HepG2 (cell line): ENCODE measurements around the gene NFATC2. TPM values are rescaled to one million over a fixed set of nuclear protein-coding genes. Genes with fewer than 3 reads are reported as not detected.

Experiments used
- ATAC-seq: fragments of 200-7000 bp; cut with Tn5 transposase; 3 replicates; pipeline ENCODE4 v1.9.1; 2020; ENCODE audit warnings: mild to moderate bottlenecking, moderate library complexity
- BruUV-seq: library from RNA; stranded (reverse); fragments of 400-500 nt; replicated peaks from 2 replicates; lab custom pipeline; 2021; lab: Mats Ljungman, UMichigan
- CTCF ChIA-PET: fragments of 300-600 bp; formaldehyde crosslinking; extraction: SDS; loops from one replicate; lab custom pipeline; 2021; ENCODE audit warnings: low total read pairs, inconsistent platforms, low intra/inter-chr PET ratio; lab: Yijun Ruan, JAX
- POLR2A ChIA-PET: fragments of 350-600 bp; sonication (Branson Sonifier 250); formaldehyde crosslinking; loops from one replicate; lab custom pipeline; 2020; ENCODE audit warnings: antibody characterized with exemption, inconsistent platforms; lab: Yijun Ruan, JAX
- DNase-seq: peaks from one replicate; pipeline ENCODE4 v3.0.0-alpha.2; 2015; ENCODE audit warnings: low spot score
- FAIRE-seq: peaks from 3 replicates; lab custom pipeline; 2011; peaks lifted over from hg19 to GRCh38; lab: Jason Lieb, UNC
- H2AFZ ChIP-seq: one replicate; pipeline ENCODE4 v1.6.1; 2011; ENCODE audit warnings: low read length, inconsistent platforms
- H3K27ac ChIP-seq: fragments of 300-600 bp; 3 replicates; pipeline ENCODE4 v1.8.0; 2011; ENCODE audit warnings: mixed run types, mild to moderate bottlenecking, mixed read lengths, low read length, inconsistent platforms; ENCODE audit not compliant: insufficient read depth; ENCODE audit errors: extremely low read length
- H3K27me3 ChIP-seq, 2 experiments: fragments of 200-600 bp in 1 of 2; 2 replicates in 1 of 2; 3 replicates in 1 of 2; pipeline versions ENCODE4 v1.6.0 to v1.8.0; 2011; ENCODE audit warnings: low read length in 2 of 2, mild to moderate bottlenecking in 2 of 2, moderate library complexity in 2 of 2, inconsistent platforms in 1 of 2; ENCODE audit not compliant: insufficient read depth in 2 of 2, control insufficient read depth in 1 of 2
- H3K36me3 ChIP-seq, 2 experiments: fragments of 200-600 bp in 1 of 2; replicated peaks in 1 of 2; 2 replicates in 1 of 2; 3 replicates in 1 of 2; pipeline versions ENCODE4 v1.5.1 to v1.8.0; 2011; ENCODE audit warnings: low read length in 2 of 2, inconsistent platforms in 1 of 2; ENCODE audit not compliant: insufficient read depth in 2 of 2, control insufficient read depth in 1 of 2
- H3K4me1 ChIP-seq: 2 replicates; pipeline ENCODE4 v1.5.1; 2012; ENCODE audit warnings: low read length, inconsistent platforms; ENCODE audit not compliant: insufficient read depth
- H3K4me2 ChIP-seq: 2 replicates; pipeline ENCODE4 v1.6.0; 2011; ENCODE audit warnings: low read depth, low read length, inconsistent platforms
- H3K4me3 ChIP-seq, 3 experiments: fragments of 200-600 bp in 1 of 3; sonication (generic), shearing (Covaris generic) in 1 of 3; replicated peaks in 1 of 3; 2 replicates each; pipeline ENCODE4 v1.5.1; 2011 to 2016; ENCODE audit warnings: low read length in 3 of 3, inconsistent platforms in 2 of 3, low read depth in 2 of 3, mild to moderate bottlenecking in 2 of 3, control low read depth in 1 of 3, mixed read lengths in 1 of 3; ENCODE audit not compliant: insufficient read depth in 1 of 3
- H3K79me2 ChIP-seq: one replicate; pipeline ENCODE4 v1.6.1; 2011; ENCODE audit warnings: low read length, inconsistent platforms; ENCODE audit not compliant: insufficient read depth
- H3K9ac ChIP-seq: 2 replicates; pipeline ENCODE4 v1.6.0; 2011; ENCODE audit warnings: mild to moderate bottlenecking, low read depth, low read length, inconsistent platforms; ENCODE audit not compliant: insufficient read depth
- H3K9me3 ChIP-seq: 2 replicates; pipeline ENCODE4 v1.5.1; 2012; ENCODE audit warnings: mild to moderate bottlenecking, low read length
- H4K20me1 ChIP-seq: 2 replicates; pipeline ENCODE4 v1.6.0; 2011; ENCODE audit warnings: inconsistent platforms, mild to moderate bottlenecking, low read length, moderate library complexity; ENCODE audit not compliant: insufficient read depth
- SMAD1 ChIP-seq: sonication (generic); formaldehyde crosslinking; IDR thresholded peaks from 2 replicates; pipeline ENCODE4 v1.4.0; 2020; ENCODE audit warnings: missing genetic modification reagents, low read depth, mild to moderate bottlenecking, borderline replicate concordance
- ZNF7 ChIP-seq: IDR thresholded peaks from 2 replicates; pipeline ENCODE4 v1.6.1; 2016; ENCODE audit warnings: missing biosample characterization, missing genetic modification reagents
- WGBS: methylation state at CpG from one replicate; pipeline ENCODE4 v1.1.6; 2017; ENCODE audit warnings: low lambda C conversion rate; 5-methylcytosine and 5-hydroxymethylcytosine counted together
- in situ Hi-C: cut with HindIII; loops from 2 replicates; pipeline ENCODE4 v1.10.0; 2017; ENCODE audit warnings: low pct_unique_long_range_greater_than_20kb; ENCODE audit not compliant: extremely low pct_ligation_motif_present
- intact Hi-C: fragments of 100-400 bp; cut with micrococcal nuclease; formaldehyde crosslinking; loops from one replicate; pipeline ENCODE4 v1.10.0; 2022; ENCODE audit not compliant: unreplicated experiment
- polyA plus RNA-seq, 8 experiments: library from polyadenylated mRNA; depleted of rRNA in 3 of 8; stranded (reverse) in 7 of 8; unstranded in 1 of 8; fragments of >200 nt; fragmentation: Illumina TruSeq in 4 of 8; extraction: Trizol in 4 of 8; gene quantifications; 2 replicates each; pipeline versions ENCODE4 v1.2.1 to v1.2.3, GENCODE V29; 2011 to 2016; ENCODE audit warnings: low read depth in 4 of 8, missing spikeins in 1 of 8, mixed read lengths in 1 of 8; ENCODE audit not compliant: insufficient read depth in 1 of 8
- total RNA-seq, 5 experiments: library from RNA; depleted of rRNA; stranded (reverse); fragments of >200 nt; fragmentation: Illumina TruSeq; extraction: Trizol; gene quantifications; 2 replicates each; pipeline ENCODE4 v1.2.3, GENCODE V29; 2016; ENCODE audit warnings: low read depth in 1 of 5
- TF ChIP-seq, protein P1 (sequence below): sonication (generic); formaldehyde crosslinking; IDR thresholded peaks from 2 replicates; pipeline ENCODE4 v1.4.0; 2020; ENCODE audit warnings: missing genetic modification reagents
- TF ChIP-seq, protein P2 (sequence below): IDR thresholded peaks from 2 replicates; pipeline ENCODE4 v1.6.1; 2016; ENCODE audit warnings: low read depth, missing genetic modification reagents, missing compliant biosample characterization
- TF ChIP-seq, protein P3 (sequence below): sonication (generic); formaldehyde crosslinking; IDR thresholded peaks from 2 replicates; pipeline ENCODE4 v1.8.0; 2022; ENCODE audit warnings: missing genetic modification reagents, mild to moderate bottlenecking, inconsistent platforms, borderline replicate concordance
- TF ChIP-seq, protein P4 (sequence below): sonication (generic); formaldehyde crosslinking; IDR thresholded peaks from 2 replicates; pipeline ENCODE4 v1.5.1; 2020; ENCODE audit warnings: mild to moderate bottlenecking, missing genetic modification reagents
- TF ChIP-seq, protein P5 (sequence below): sonication (generic); formaldehyde crosslinking; IDR thresholded peaks from 2 replicates; pipeline ENCODE4 v1.5.1; 2020; ENCODE audit warnings: missing genetic modification reagents, mild to moderate bottlenecking, borderline replicate concordance

NFATC2 gene
- total and polyA plus RNA-seq, 2 of the 13 experiments (the other 11 are each of a cell fraction or from before 2014, with no cell fraction given) = 1.9 to 3.3 TPM

DNA sequence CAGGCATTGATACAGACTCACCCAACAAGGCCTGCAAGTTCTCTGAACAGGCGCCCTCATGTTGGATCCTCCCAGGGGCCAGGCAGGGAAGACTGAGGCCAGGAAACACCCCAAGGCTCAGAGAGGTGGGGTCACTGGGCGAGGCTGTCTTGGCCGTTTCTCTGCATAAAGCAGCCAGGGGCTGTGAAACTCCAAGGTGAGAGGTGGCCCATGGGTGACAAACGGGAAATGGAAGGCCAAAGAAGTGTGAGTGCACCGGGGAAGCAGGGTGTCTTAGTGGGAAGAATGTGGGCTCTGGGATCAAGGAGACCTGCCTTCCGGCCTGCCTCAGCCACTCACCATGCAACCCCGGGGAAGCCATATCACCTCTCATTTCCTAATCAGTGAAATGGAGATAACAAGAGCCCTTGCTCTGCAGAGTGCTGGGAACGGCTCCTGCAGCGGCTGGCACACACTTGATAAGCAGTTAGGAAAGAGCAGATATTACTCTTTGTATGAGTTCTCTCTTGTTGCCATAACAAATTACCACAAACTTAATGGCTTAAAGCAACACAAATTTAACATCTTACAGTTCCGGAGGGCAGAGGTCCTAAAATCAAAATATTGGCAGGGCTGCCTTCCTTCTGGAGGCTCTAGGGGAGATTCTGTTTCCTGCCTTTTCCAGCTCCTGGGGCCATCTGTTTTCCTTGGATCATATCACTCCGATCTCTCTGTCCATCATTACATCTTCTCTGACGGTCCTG is 168.6 kb downstream of the NFATC2 start:
- Histone ChIP-seq H3K4me1 (no peaks in the 10 kb centered on the region), H2AFZ (no peak overlapping the region), H4K20me1 (no peaks in the 10 kb centered on the region), H3K9ac (no peak overlapping the region), H3K4me2 (no peak overlapping the region), H3K27me3 (peaks cover 0 to 21% of the 10 kb centered on the region in 2 experiments; a peak in 2 of 5 replicates), H3K27ac (no peak overlapping the region), H3K4me3 (no peak overlapping the region), H3K36me3 (no peaks in the 10 kb centered on the region), H3K79me2 (no peaks in the 10 kb centered on the region), H3K9me3 (no peaks in the 10 kb centered on the region)
- DNase-seq (no peak), FAIRE-seq (no peak), ATAC-seq (no peak)
- in situ Hi-C loops (loop anchor here (5.0 kb wide), 2 partner anchors 218 to 708 kb away; no protein-coding TSS in a partner anchor), intact Hi-C loops (loop anchor here (5.0 kb wide), 1 partner anchor 593 kb away; no protein-coding TSS in a partner anchor)
- BruUV-seq = no TSS peak
- WGBS = 19% methylated on average over 12 of the region's 12 CpGs
- ChIA-PET CTCF (interaction anchor here (2.1 to 2.2 kb wide), 3 partner anchors 221 to 250 kb away, joined by 5 to 43 read pairs (median 33); no protein-coding TSS in a partner anchor), POLR2A (no interaction called here)
- TF ChIP-seq, protein P1, sequence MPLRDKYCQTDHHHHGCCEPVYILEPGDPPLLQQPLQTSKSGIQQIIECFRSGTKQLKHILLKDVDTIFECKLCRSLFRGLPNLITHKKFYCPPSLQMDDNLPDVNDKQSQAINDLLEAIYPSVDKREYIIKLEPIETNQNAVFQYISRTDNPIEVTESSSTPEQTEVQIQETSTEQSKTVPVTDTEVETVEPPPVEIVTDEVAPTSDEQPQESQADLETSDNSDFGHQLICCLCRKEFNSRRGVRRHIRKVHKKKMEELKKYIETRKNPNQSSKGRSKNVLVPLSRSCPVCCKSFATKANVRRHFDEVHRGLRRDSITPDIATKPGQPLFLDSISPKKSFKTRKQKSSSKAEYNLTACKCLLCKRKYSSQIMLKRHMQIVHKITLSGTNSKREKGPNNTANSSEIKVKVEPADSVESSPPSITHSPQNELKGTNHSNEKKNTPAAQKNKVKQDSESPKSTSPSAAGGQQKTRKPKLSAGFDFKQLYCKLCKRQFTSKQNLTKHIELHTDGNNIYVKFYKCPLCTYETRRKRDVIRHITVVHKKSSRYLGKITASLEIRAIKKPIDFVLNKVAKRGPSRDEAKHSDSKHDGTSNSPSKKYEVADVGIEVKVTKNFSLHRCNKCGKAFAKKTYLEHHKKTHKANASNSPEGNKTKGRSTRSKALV (CRISPR knock-in tag) = no peak
- TF ChIP-seq, protein P2, sequence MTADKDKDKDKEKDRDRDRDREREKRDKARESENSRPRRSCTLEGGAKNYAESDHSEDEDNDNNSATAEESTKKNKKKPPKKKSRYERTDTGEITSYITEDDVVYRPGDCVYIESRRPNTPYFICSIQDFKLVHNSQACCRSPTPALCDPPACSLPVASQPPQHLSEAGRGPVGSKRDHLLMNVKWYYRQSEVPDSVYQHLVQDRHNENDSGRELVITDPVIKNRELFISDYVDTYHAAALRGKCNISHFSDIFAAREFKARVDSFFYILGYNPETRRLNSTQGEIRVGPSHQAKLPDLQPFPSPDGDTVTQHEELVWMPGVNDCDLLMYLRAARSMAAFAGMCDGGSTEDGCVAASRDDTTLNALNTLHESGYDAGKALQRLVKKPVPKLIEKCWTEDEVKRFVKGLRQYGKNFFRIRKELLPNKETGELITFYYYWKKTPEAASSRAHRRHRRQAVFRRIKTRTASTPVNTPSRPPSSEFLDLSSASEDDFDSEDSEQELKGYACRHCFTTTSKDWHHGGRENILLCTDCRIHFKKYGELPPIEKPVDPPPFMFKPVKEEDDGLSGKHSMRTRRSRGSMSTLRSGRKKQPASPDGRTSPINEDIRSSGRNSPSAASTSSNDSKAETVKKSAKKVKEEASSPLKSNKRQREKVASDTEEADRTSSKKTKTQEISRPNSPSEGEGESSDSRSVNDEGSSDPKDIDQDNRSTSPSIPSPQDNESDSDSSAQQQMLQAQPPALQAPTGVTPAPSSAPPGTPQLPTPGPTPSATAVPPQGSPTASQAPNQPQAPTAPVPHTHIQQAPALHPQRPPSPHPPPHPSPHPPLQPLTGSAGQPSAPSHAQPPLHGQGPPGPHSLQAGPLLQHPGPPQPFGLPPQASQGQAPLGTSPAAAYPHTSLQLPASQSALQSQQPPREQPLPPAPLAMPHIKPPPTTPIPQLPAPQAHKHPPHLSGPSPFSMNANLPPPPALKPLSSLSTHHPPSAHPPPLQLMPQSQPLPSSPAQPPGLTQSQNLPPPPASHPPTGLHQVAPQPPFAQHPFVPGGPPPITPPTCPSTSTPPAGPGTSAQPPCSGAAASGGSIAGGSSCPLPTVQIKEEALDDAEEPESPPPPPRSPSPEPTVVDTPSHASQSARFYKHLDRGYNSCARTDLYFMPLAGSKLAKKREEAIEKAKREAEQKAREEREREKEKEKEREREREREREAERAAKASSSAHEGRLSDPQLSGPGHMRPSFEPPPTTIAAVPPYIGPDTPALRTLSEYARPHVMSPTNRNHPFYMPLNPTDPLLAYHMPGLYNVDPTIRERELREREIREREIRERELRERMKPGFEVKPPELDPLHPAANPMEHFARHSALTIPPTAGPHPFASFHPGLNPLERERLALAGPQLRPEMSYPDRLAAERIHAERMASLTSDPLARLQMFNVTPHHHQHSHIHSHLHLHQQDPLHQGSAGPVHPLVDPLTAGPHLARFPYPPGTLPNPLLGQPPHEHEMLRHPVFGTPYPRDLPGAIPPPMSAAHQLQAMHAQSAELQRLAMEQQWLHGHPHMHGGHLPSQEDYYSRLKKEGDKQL (CRISPR knock-in tag) = no peak
- TF ChIP-seq, protein P3, sequence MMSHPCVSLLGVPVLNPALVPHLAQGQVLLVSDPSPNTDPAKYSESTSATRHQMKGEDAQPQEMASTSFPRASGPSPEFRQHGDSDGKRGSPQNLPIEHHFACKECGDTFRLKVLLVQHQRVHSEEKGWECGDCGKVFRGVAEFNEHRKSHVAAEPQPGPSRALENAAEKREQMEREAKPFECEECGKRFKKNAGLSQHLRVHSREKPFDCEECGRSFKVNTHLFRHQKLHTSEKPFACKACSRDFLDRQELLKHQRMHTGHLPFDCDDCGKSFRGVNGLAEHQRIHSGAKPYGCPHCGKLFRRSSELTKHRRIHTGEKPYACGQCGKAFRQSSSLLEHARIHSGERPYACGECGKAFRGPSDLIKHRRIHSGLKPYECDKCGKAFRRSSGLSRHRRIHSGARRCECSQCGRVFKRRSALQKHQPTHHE (CRISPR knock-in tag) = no peak
- TF ChIP-seq ZNF7 (CRISPR knock-in tag) (no peak), SMAD1 (no peak)
- TF ChIP-seq, protein P4, sequence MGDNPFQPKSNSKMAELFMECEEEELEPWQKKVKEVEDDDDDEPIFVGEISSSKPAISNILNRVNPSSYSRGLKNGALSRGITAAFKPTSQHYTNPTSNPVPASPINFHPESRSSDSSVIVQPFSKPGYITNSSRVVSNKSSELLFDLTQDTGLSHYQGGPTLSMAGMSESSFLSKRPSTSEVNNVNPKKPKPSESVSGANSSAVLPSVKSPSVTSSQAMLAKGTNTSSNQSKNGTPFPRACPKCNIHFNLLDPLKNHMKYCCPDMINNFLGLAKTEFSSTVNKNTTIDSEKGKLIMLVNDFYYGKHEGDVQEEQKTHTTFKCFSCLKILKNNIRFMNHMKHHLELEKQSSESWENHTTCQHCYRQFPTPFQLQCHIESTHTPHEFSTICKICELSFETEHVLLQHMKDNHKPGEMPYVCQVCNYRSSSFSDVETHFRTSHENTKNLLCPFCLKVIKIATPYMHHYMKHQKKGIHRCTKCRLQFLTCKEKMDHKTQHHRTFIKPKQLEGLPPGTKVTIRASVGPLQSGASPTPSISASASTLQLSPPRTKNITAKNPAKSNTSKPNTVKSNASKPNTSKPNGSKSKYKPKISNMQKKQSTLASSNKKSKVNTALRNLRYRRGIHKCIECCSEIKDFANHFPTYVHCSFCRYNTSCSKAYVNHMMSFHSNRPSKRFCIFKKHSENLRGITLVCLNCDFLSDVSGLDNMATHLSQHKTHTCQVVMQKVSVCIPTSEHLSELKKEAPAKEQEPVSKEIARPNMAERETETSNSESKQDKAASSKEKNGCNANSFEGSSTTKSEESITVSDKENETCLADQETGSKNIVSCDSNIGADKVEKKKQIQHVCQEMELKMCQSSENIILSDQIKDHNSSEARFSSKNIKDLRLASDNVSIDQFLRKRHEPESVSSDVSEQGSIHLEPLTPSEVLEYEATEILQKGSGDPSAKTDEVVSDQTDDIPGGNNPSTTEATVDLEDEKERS (CRISPR knock-in tag) = no peak
- TF ChIP-seq, protein P5, sequence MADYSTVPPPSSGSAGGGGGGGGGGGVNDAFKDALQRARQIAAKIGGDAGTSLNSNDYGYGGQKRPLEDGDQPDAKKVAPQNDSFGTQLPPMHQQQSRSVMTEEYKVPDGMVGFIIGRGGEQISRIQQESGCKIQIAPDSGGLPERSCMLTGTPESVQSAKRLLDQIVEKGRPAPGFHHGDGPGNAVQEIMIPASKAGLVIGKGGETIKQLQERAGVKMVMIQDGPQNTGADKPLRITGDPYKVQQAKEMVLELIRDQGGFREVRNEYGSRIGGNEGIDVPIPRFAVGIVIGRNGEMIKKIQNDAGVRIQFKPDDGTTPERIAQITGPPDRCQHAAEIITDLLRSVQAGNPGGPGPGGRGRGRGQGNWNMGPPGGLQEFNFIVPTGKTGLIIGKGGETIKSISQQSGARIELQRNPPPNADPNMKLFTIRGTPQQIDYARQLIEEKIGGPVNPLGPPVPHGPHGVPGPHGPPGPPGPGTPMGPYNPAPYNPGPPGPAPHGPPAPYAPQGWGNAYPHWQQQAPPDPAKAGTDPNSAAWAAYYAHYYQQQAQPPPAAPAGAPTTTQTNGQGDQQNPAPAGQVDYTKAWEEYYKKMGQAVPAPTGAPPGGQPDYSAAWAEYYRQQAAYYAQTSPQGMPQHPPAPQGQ (CRISPR knock-in tag) = no peak
